Measurements from ENCODE around the gene ANKRD52.

ANKRD52 gene

GRCh38 chr12:56244494-56244893 is 13.7 kb downstream of the ANKRD52 start:
- no peak for DNase-seq (ENCODE audit: insufficient read length, low spot score)
- TF ChIP-seq POLR2A (IDR thresholded peaks at IDR 0.05; ENCODE audit: low read depth, low read length) (no peak), POLR2AphosphoS5 (IDR thresholded peaks at IDR 0.05; ENCODE audit: low read depth, low read length) (no peak), POU2F2 (IDR thresholded peaks at IDR 0.05; ENCODE audit: low read depth, low read length) (no peak), PAX5 (IDR thresholded peaks at IDR 0.05; ENCODE audit: insufficient read depth, low read length, severe bottlenecking) (no peak), TAF1 (IDR thresholded peaks at IDR 0.05; ENCODE audit: low read depth, low read length) (no peak), SPI1 (IDR thresholded peaks at IDR 0.05; ENCODE audit: low read depth, low read length) (no peak)
- no peak for FAIRE-seq

- TF ChIP-seq PAX5 (IDR thresholded peaks at IDR 0.05; ENCODE audit: insufficient read depth, low read length, severe bottlenecking) (no peak), POU2F2 (IDR thresholded peaks at IDR 0.05; ENCODE audit: low read depth, low read length) (no peak), SPI1 (IDR thresholded peaks at IDR 0.05; ENCODE audit: low read depth, low read length) (no peak), TAF1 (IDR thresholded peaks at IDR 0.05; ENCODE audit: low read depth, low read length) (no peak), POLR2AphosphoS5 (IDR thresholded peaks at IDR 0.05; ENCODE audit: low read depth, low read length) (no peak), POLR2A (IDR thresholded peaks at IDR 0.05; ENCODE audit: low read depth, low read length) (no peak)
- DNase-seq (ENCODE audit: insufficient read length, low spot score) = no peak
- FAIRE-seq = no peak
These were observed 14.4 kb downstream of the ANKRD52 start for GRCh38 chr12:56243731-56244181.

- DNase-seq (ENCODE audit: insufficient read length, low spot score) = no peak
- TF ChIP-seq SPI1 (IDR thresholded peaks at IDR 0.05; ENCODE audit: low read depth, low read length) = no peak
- no peak for TF ChIP-seq PAX5 (IDR thresholded peaks at IDR 0.05; ENCODE audit: insufficient read depth, low read length, severe bottlenecking)
- TF ChIP-seq POU2F2 (IDR thresholded peaks at IDR 0.05; ENCODE audit: low read depth, low read length) = no peak
- TF ChIP-seq POLR2A (IDR thresholded peaks at IDR 0.05; ENCODE audit: low read depth, low read length) = no peak
- TF ChIP-seq POLR2AphosphoS5 (IDR thresholded peaks at IDR 0.05; ENCODE audit: low read depth, low read length) = no peak
- no peak for TF ChIP-seq TAF1 (IDR thresholded peaks at IDR 0.05; ENCODE audit: low read depth, low read length)
- no peak for FAIRE-seq
These were observed 15.2 kb downstream of the ANKRD52 start for GRCh38 chr12:56242986-56243385.

GRCh38 chr12:56241424-56242303 is 16.5 kb downstream of the ANKRD52 start:
- TF ChIP-seq POLR2AphosphoS5 (IDR thresholded peaks at IDR 0.05; ENCODE audit: low read depth, low read length) (no peak), TAF1 (IDR thresholded peaks at IDR 0.05; ENCODE audit: low read depth, low read length) (no peak), SPI1 (IDR thresholded peaks at IDR 0.05; ENCODE audit: low read depth, low read length) (no peak), POU2F2 (IDR thresholded peaks at IDR 0.05; ENCODE audit: low read depth, low read length) (no peak), POLR2A (IDR thresholded peaks at IDR 0.05; ENCODE audit: low read depth, low read length) (no peak), PAX5 (IDR thresholded peaks at IDR 0.05; ENCODE audit: insufficient read depth, low read length, severe bottlenecking) (no peak)
- FAIRE-seq = no peak

GRCh38 chr12:56237552-56237951 is 20.6 kb downstream of the ANKRD52 start:
- FAIRE-seq = no peak
- TF ChIP-seq SPI1 (IDR thresholded peaks at IDR 0.05; ENCODE audit: low read depth, low read length) (no peak), POU2F2 (IDR thresholded peaks at IDR 0.05; ENCODE audit: low read depth, low read length) (no peak), PAX5 (IDR thresholded peaks at IDR 0.05; ENCODE audit: insufficient read depth, low read length, severe bottlenecking) (no peak), POLR2AphosphoS5 (IDR thresholded peaks at IDR 0.05; ENCODE audit: low read depth, low read length) (no peak), POLR2A (IDR thresholded peaks at IDR 0.05; ENCODE audit: low read depth, low read length) (no peak), TAF1 (IDR thresholded peaks at IDR 0.05; ENCODE audit: low read depth, low read length) (no peak)
- no peak for DNase-seq (ENCODE audit: insufficient read length, low spot score)

More at GRCh38 chr12:56241424-56242303, 16.5 kb downstream of the ANKRD52 start:
- no peak for DNase-seq (ENCODE audit: insufficient read length, low spot score)

- TF ChIP-seq POLR2AphosphoS5 (IDR thresholded peaks at IDR 0.05; ENCODE audit: low read depth, low read length) = 0 out of 2 replicates have a peak, but pooled peaks have one; percentile 6
- no peak for TF ChIP-seq SPI1 (IDR thresholded peaks at IDR 0.05; ENCODE audit: low read depth, low read length)
- DNase-seq (ENCODE audit: insufficient read length, low spot score) (no peak), FAIRE-seq (no peak)
These were observed 21.2 kb downstream of the ANKRD52 start for GRCh38 chr12:56236985-56237384.

- no peak for TF ChIP-seq PAX5 (IDR thresholded peaks at IDR 0.05; ENCODE audit: insufficient read depth, low read length, severe bottlenecking)
- no peak for TF ChIP-seq SPI1 (IDR thresholded peaks at IDR 0.05; ENCODE audit: low read depth, low read length)
- TF ChIP-seq TAF1 (IDR thresholded peaks at IDR 0.05; ENCODE audit: low read depth, low read length) = no peak
- no peak for TF ChIP-seq POLR2A (IDR thresholded peaks at IDR 0.05; ENCODE audit: low read depth, low read length)
- no peak for TF ChIP-seq POLR2AphosphoS5 (IDR thresholded peaks at IDR 0.05; ENCODE audit: low read depth, low read length)
- TF ChIP-seq POU2F2 (IDR thresholded peaks at IDR 0.05; ENCODE audit: low read depth, low read length) = no peak
- FAIRE-seq (no peak), DNase-seq (ENCODE audit: insufficient read length, low spot score) (no peak)
These were observed 22.1 kb downstream of the ANKRD52 start for GRCh38 chr12:56236091-56236490.

GRCh38 chr12:56234746-56235436 is 23.3 kb downstream of the ANKRD52 start:
- FAIRE-seq = no peak
- no peak for TF ChIP-seq PAX5 (IDR thresholded peaks at IDR 0.05; ENCODE audit: insufficient read depth, low read length, severe bottlenecking)
- no peak for TF ChIP-seq POU2F2 (IDR thresholded peaks at IDR 0.05; ENCODE audit: low read depth, low read length)
- TF ChIP-seq TAF1 (IDR thresholded peaks at IDR 0.05; ENCODE audit: low read depth, low read length) = no peak
- no peak for TF ChIP-seq SPI1 (IDR thresholded peaks at IDR 0.05; ENCODE audit: low read depth, low read length)
- TF ChIP-seq POLR2AphosphoS5 (IDR thresholded peaks at IDR 0.05; ENCODE audit: low read depth, low read length) = no peak
- TF ChIP-seq POLR2A (IDR thresholded peaks at IDR 0.05; ENCODE audit: low read depth, low read length) = no peak
- DNase-seq (ENCODE audit: insufficient read length, low spot score) = no peak

- no peak for FAIRE-seq
- TF ChIP-seq TAF1 (IDR thresholded peaks at IDR 0.05; ENCODE audit: low read depth, low read length) (no peak), POLR2A (IDR thresholded peaks at IDR 0.05; ENCODE audit: low read depth, low read length) (no peak), POU2F2 (IDR thresholded peaks at IDR 0.05; ENCODE audit: low read depth, low read length) (no peak), SPI1 (IDR thresholded peaks at IDR 0.05; ENCODE audit: low read depth, low read length) (no peak), POLR2AphosphoS5 (IDR thresholded peaks at IDR 0.05; ENCODE audit: low read depth, low read length) (no peak), PAX5 (IDR thresholded peaks at IDR 0.05; ENCODE audit: insufficient read depth, low read length, severe bottlenecking) (no peak)
- no peak for DNase-seq (ENCODE audit: insufficient read length, low spot score)
These were observed 27.0 kb downstream of the ANKRD52 start for GRCh38 chr12:56231184-56231582.
